Muscle of leg (tissue), 11 donors: ENCODE measurements around the gene SLC19A1. TPM values are rescaled to one million over a fixed set of nuclear protein-coding genes. Genes with fewer than 3 reads are reported as not detected.

Experiments
- DNase-seq: peaks from one replicate; pipeline ENCODE4 v3.0.0; 2013
- H3K27ac ChIP-seq: one replicate; pipeline ENCODE4 v1.5.1; 2013; ENCODE audit warnings: mild to moderate bottlenecking, low read length, control low read depth
- H3K27me3 ChIP-seq: one replicate; pipeline ENCODE4 v1.6.1; 2013; ENCODE audit warnings: low read length; ENCODE audit not compliant: control insufficient read depth, insufficient read depth
- H3K36me3 ChIP-seq: one replicate; pipeline ENCODE4 v1.6.1; 2013; ENCODE audit warnings: low read length; ENCODE audit not compliant: control insufficient read depth, insufficient read depth
- H3K4me1 ChIP-seq: one replicate; pipeline ENCODE4 v1.6.1; 2013; ENCODE audit warnings: low read length; ENCODE audit not compliant: control insufficient read depth, insufficient read depth
- H3K4me3 ChIP-seq: one replicate; pipeline ENCODE4 v1.5.1; 2013; ENCODE audit warnings: low read length, control low read depth
- H3K9me3 ChIP-seq: replicated peaks from 2 replicates; pipeline ENCODE4 v1.6.1; 2013; ENCODE audit warnings: low read depth, low read length; ENCODE audit not compliant: control insufficient read depth
- WGBS: methylation state at CpG from one replicate; pipeline ENCODE4 v1.1.5; 2013; ENCODE audit warnings: missing lambda C conversion rate; ENCODE audit not compliant: insufficient coverage; 5-methylcytosine and 5-hydroxymethylcytosine counted together
- polyA plus RNA-seq, 8 donors: library from polyadenylated mRNA; unstranded; fragments of 120-200 nt; gene quantifications; one replicate each; pipeline versions ENCODE4 v1.2.1 to v1.2.3, GENCODE V29; 2013; ENCODE audit warnings: inconsistent platforms in 1 of 8, low replicate concordance in 1 of 8; ENCODE audit not compliant: insufficient read length in 8 of 8, insufficient read depth in 1 of 8
- total RNA-seq: library from RNA; stranded (reverse); fragments of 120-200 nt; gene quantifications from one replicate; pipeline ENCODE4 v1.2.4, GENCODE V29; 2013

Gene SLC19A1
- total and polyA plus RNA-seq, 9 donors: 3.2 to 22.8 (median 12.8) TPM

DNA sequence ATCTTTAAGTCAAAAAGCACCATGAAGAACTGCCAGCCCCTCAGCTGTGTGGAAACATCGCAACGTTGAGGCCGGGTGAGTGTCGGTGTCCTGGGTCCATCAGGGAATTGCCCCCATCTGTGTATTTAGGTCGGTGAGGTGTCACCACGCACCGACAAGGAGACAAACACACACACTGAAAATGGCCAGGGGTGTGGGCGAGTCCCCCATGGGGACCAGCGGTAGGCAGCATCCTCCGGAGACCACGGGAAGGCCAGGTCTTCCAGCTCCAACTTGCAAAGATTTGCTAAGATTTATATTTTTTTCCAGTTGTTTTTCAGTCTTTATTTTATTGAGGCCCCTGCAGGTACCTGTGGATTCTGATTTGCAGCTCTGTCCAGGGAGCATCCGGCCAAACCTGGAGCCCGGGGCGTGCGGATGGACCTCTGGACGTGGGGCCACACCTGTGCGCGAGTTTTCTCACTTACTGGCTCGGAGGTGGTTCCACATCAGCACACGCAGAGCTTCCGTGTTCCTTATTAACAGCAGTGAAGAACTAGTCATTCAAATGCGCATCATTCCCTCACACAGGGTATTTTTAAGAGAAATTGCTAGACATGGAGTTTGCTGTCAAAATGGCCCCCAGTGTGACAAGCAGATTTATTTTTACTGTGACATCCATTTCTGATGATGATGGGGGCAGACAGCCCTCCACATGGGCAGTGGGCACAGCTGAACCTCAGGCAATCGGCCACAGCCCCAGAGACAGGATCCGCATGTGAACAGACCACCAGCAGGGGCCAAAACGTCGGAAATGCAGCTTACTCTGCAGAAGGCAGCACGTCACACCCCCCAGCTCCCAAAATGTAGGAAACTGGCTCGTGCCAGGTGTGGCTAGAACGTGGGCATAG is 17.2 kb upstream of the SLC19A1 start:
- peaks cover 8% of the 10 kb centered on the region for H3K4me1 ChIP-seq
- no peaks in the 10 kb centered on the region for H3K9me3 ChIP-seq
- peaks cover 7% of the 10 kb centered on the region for H3K27me3 ChIP-seq
- no peaks in the 10 kb centered on the region for H3K36me3 ChIP-seq
- H3K27ac ChIP-seq: no peak overlapping the region
- H3K4me3 ChIP-seq: no peak overlapping the region
- WGBS: 87% methylated on average over 23 of the region's 29 CpGs
- DNase-seq: no peak

DNA sequence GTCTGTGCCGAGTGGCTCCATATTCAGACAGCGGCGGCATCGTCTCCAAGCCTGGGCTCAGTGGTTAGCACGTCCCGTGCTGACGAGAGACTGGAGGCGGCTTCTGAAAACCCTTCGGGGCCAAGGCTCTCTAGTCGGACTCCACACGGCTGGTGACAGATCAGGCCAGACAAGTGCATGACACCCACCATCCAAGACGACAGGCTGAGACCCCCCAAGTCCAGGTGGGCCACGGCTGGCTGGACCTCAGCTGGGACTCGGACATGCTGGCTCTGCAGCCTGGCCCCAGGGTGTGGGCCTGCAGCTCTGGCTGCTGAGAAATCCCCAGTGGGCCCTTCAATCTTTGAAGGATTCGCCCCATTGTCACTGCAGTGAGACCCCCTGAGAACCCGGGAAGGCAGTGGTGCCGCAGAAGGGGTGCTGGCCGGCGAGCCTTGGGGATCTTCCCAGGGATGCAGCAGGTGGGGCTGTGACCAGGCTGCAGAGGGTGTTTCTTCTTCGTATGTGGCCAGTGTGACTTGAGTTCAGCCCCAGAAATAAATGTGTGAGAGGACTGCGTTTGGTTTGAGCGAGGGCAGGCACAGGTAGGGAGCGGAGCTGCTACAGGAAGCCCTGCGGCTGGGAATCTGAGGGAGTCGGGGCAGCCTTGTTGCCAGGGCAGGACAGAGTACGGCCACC is 15.9 kb upstream of the SLC19A1 start:
- Histone ChIP-seq H3K4me3 (no peak overlapping the region), H3K4me1 (peaks cover 10% of the 10 kb centered on the region), H3K9me3 (no peaks in the 10 kb centered on the region), H3K27ac (no peak overlapping the region), H3K27me3 (peaks cover 7% of the 10 kb centered on the region), H3K36me3 (no peaks in the 10 kb centered on the region)
- no peak for DNase-seq
- 75% methylated on average over 24 of the region's 26 CpGs for WGBS

DNA sequence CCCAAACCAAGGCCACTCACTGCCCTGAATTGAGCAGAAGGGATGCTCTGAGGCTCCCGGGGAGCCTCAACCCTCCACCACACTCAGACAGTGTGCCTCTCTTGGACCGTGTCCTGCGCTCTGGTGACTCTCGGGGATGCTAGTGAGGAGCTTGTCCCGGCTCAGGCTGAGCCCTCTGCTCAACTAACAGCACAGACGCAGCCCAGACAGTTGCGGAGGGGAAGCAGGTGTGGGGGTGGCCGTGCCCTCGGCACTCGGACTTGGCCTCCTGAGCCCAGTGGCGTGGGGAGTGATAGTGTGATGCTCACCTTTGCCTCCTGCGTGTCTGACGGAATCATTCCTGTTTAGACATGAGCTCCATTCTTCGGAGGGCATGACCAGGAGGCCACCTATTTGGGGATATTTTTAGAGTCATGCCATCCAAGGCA is 15.4 kb upstream of the SLC19A1 start:
- WGBS: 72% methylated on average over 13 of the region's 14 CpGs
- H3K4me1 ChIP-seq: peaks cover 10% of the 10 kb centered on the region
- DNase-seq: no peak
- H3K9me3 ChIP-seq: no peaks in the 10 kb centered on the region
- peaks cover 4% of the 10 kb centered on the region for H3K27me3 ChIP-seq
- no peaks in the 10 kb centered on the region for H3K36me3 ChIP-seq
- no peak overlapping the region for H3K27ac ChIP-seq
- no peak overlapping the region for H3K4me3 ChIP-seq

DNA sequence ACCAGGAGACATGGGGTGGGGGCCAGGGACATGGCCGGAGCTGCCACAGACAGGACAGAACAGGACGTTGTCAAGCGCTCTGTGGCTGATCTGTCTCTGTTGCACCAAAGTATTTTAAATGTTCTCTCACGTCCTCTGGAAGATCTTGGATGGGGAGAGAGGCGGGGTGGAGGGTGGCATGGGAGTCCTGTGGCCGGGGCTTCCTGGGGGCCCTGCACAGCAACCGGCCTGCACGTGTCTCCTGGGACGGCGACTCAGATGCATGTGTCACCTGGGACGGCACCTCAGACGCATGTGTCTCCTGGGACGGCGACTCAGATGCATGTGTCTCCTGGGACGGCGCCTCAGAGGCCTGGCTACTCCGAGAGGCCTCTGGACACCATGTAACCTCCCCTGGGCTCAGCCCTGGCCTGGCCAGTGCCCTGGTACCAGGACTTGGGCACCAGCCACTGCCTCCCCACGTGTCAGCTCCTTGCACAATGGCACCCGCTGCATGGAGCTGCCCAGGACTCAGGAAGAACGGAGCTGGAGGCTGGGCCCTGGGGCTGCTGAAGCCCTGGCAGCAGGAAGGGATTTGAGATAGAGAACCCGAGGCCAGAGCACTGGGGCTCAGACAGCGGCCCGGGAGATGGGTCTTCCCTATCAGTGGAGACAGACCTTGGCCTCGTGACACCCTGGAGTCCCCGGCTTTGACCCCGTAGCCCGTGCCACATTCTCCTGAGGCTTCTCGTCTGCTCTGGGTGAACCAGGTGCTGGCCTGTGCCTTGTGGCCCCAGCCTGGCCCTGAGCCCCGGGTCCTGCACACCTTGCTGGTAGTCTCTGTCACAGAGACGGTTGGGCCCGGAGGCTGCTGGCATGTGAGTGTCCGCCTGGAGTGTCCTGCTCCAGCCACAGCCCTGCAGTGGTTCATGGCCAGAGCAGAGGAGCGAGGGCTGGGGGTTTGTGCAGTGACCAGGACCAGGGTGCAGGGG is 14.7 kb upstream of the SLC19A1 start:
- H3K36me3 ChIP-seq: no peaks in the 10 kb centered on the region
- 80% methylated on average over 32 of the region's 33 CpGs for WGBS
- H3K9me3 ChIP-seq: no peaks in the 10 kb centered on the region
- peaks cover 13% of the 10 kb centered on the region for H3K4me1 ChIP-seq
- H3K4me3 ChIP-seq: no peak overlapping the region
- DNase-seq: no peak
- H3K27ac ChIP-seq: no peak overlapping the region
- H3K27me3 ChIP-seq: no peaks in the 10 kb centered on the region

DNA sequence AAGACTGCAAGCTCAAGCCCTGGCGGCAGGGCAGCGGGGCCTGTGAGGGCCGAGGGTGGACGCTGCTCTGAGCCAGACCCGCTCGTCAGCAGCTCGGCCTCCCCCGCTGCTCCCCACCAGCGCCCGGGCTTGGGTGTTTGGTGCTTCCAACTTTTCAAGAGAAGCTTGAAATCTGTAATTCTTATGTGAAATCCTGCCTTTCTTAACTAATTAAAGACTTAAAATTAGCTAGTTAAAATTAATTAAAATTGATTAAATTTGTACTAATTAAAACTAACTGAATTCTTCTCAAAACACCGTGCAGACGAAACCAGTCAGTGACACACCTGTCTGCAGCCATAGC is 14.0 kb upstream of the SLC19A1 start:
- 35% methylated on average over 5 of the region's 12 CpGs for WGBS
- DNase-seq: no peak
- peaks cover 3% of the 10 kb centered on the region for H3K27me3 ChIP-seq
- no peak overlapping the region for H3K4me3 ChIP-seq
- H3K27ac ChIP-seq: peak overlapping the region; percentile 69
- no peaks in the 10 kb centered on the region for H3K36me3 ChIP-seq
- peaks cover 13% of the 10 kb centered on the region for H3K4me1 ChIP-seq
- no peaks in the 10 kb centered on the region for H3K9me3 ChIP-seq

DNA sequence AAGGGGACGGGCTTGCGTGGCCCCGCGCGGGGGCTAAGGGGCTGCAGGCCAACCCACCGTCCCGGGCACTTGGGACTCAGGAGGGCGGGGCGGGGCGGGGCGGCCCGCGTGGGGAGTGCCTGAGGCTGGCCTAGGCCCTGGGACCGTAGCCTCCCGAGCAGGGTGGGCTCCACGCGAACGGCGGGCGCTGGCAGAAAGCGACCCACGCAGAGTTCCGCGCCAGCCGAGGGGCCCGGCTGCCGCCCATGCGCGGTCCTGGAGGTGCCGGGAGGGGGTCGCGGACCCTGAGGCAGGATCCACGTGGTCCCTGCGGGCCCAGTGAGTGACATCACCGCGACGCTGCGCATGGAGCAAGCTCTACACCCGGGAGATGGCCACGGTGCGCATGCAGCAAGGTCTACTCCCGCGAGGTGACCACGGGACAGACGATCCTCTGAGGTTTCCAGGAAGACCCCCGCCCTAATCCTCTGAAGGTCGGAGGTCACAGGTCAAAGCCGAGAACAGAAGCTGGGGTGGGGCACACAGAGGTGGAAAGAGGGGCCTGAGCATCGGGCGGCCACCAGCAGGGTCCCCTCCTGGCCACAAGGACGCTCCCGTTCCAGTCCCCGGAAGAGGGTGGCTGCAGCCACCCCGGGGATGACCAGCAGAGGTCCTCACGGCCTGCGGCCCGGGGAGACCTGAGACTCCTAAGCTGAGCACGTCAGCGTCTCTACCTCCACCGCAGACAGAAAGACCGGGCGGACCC is 13.5 kb upstream of the SLC19A1 start:
- Histone ChIP-seq H3K27me3 (peaks cover 3% of the 10 kb centered on the region), H3K4me1 (peaks cover 13% of the 10 kb centered on the region), H3K36me3 (no peaks in the 10 kb centered on the region), H3K27ac (peak overlapping the region; percentile 69), H3K4me3 (peak overlapping the region; percentile 34), H3K9me3 (no peaks in the 10 kb centered on the region)
- peak; percentile 90 for DNase-seq
- under 1% methylated on average over 62 of the region's 62 CpGs for WGBS

DNA sequence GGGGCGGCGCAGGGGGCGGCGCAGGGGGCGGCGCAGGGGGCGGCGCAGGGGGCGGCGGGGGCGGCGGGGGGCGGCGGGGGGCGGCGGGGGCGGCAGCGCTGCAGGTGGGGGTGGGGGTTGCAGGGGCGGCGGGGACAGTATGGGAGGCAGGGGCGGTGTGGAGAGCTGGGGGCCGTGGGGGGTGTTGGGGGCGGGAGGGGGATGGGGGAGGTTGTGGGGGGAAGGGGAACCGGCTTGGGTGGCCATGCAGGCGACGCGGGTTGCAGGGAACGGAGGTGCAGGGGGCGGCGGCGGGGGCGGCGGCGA is 13.0 kb upstream of the SLC19A1 start:
- no peak for DNase-seq
- Histone ChIP-seq H3K9me3 (no peaks in the 10 kb centered on the region), H3K27ac (peak overlapping the region; percentile 69), H3K36me3 (no peaks in the 10 kb centered on the region), H3K4me3 (no peak overlapping the region), H3K4me1 (peaks cover 18% of the 10 kb centered on the region), H3K27me3 (peaks cover 5% of the 10 kb centered on the region)
- WGBS: 0% methylated on average over 7 of the region's 34 CpGs

DNA sequence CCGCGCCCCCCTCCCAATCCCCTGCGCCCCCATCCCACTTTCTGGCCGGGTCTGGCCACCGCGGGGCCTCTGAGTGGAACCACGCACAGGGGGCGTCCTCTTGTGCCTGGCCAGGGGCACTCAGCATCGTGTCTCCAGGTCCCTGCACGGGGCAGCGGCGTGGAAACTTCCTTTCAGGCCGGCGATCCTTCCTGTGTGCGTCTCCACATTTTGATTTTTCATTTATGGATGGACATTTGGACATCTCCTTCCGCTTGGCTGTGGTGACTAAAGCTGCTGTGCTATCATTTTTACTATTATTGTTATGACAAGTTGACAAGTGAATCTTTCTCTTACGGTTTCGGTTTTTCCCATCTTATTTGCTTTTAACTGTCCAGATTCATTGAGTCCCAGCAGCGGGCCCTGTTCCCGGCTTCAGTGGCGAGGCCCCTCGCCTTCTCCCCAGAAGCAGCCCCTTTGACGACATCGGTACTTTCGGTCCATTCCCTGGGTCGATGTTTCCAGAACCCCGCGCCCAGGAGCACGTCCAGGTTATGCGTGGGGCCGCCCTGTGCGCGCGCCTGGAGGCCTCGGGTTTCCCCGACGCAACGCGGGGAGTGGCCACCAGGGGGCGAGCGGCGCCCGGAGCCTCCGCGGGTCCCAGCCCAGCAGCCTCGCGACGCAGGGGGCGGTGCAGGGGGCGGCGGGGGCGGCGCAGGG is 12.4 kb upstream of the SLC19A1 start:
- DNase-seq: peak; percentile 92

DNA sequence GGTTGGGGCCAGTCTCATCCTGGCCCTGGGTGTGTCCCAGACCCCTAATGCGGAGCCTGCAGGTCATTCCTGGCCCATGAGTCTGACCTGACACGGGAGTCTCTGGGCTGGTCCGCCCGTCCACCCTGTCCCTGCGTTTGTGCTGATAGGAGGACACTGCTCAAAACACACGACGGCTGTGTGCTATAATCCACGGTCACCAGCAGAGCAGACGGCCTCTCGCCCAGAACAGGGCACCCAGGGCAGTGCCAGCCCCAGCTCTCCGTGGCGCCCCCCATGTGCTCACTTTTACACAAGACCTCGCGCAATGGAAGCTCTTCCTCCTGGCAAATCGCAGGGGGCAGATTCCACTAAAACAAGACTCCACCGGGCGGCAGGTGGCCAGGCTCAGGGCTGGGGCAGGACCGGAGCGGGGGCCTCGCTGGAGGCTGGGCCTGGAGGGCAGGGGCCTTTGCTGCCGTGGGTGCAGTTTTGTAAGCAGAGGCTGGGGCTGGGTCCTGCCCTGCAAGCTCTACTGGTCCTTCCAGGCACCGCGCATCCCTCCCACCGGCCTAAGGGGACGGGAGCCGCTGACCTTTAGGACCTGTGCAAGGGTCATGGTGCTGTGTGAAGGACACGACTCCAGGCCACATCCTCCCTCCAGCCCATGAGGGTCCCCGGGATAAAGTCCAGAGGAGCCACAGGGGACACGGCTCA is 10.6 kb upstream of the SLC19A1 start:
- no peak overlapping the region for H3K4me3 ChIP-seq
- no peaks in the 10 kb centered on the region for H3K36me3 ChIP-seq
- peaks cover 23% of the 10 kb centered on the region for H3K4me1 ChIP-seq
- WGBS: 85% methylated on average over 21 of the region's 29 CpGs
- H3K9me3 ChIP-seq: no peaks in the 10 kb centered on the region
- no peak for DNase-seq
- H3K27ac ChIP-seq: no peak overlapping the region
- peaks cover 8% of the 10 kb centered on the region for H3K27me3 ChIP-seq

More for the DNA sequence above, 12.4 kb upstream of the SLC19A1 start:
- no peaks in the 10 kb centered on the region for H3K36me3 ChIP-seq
- peak overlapping the region; percentile 66 for H3K4me3 ChIP-seq
- peaks cover 8% of the 10 kb centered on the region for H3K27me3 ChIP-seq
- WGBS: 0% methylated on average over 37 of the region's 53 CpGs
- H3K27ac ChIP-seq: peak overlapping the region; percentile 86
- H3K4me1 ChIP-seq: peaks cover 23% of the 10 kb centered on the region
- no peaks in the 10 kb centered on the region for H3K9me3 ChIP-seq
